HG03139 (cell line): Measurements from ENCODE around the gene LMNTD2.
"Not testable (repeated sequence)": the region's sequence is repeated elsewhere in the genome, so short reads cannot be mapped to it uniquely, and the experiment has no call there.

Experiments used
- ATAC-seq: cut with Tn5 transposase; IDR thresholded peaks from one replicate; pipeline ENCODE4 v1.9.1; 2021; ENCODE audit not compliant: unreplicated experiment

LMNTD2 gene

DNA sequence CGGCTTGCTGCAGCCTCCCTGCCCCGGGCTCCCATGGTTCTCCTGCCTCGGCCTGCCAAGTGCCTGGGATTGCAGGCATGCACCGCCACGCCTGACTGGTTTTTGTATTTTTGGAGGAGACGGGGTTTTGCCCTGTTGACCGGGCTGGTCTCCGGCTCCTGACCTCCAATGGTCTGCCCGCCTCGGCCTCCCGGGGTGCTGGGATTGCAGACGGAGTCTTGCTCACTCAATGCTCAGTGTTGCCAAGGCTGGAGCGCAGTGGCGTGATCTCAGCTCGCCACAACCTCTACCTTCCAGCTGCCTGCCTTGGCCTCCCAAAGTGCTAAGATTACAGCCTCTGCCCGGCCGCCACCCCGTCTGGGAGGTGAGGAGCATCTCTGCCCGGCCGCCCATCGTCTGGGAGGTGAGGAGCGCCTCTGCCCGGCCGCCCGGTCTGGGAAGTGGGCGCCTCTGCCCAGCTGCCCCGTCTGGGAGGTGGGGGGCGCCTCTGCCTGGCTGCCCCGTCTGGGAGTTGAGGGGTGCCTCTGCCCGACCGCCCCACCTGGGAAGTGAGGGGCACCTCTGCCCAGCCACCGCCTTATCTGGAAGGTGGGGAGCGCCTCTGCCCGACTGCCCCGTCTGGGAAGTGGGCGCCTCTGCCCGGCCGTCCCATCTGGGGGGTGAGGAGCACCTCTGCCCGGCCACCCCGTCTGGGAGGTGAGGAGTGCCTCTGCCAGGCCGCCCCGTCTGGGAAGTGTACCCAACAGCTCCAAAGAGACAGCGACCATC, 43.4 kb downstream of the LMNTD2 start:
- ATAC-seq: not testable (repeated sequence)

DNA sequence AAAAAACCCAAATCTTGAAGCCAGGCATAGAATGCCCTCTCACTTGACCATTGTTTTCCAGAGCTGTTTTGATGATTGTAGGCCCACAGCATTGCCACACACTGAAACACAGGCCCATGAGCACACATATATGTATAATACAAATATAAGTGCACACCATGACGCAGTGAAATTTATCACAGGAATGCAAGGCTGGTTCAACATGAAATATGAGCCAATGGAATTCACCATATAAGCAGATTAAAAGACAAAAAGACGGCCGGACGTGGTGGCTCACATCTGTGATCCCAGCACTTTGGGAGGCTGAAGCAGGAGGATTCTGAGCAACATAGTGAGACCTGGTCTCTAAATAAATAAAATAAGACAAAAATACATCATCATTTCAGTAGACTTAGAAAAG, 44.1 kb downstream of the LMNTD2 start:
- no peak for ATAC-seq

DNA sequence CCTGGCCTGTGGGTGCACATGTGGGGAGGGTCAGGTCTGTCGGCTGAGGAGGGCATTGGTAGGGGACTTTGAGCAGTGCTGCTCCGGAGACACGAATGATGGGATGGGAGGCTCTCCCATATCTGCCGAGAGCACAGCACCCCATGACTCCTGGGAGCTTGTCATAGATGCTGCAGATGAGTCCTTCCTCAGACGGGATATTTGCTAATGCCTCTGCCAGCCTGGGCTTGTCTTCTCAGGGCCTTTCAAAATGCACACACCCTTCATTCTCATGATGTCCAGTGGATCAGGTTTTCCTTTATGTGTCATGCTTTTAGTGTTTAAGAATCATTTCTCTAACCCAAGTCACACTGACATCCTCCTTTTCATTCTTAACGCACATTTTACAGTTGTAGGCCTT, 45.4 kb downstream of the LMNTD2 start:
- no peak for ATAC-seq

DNA sequence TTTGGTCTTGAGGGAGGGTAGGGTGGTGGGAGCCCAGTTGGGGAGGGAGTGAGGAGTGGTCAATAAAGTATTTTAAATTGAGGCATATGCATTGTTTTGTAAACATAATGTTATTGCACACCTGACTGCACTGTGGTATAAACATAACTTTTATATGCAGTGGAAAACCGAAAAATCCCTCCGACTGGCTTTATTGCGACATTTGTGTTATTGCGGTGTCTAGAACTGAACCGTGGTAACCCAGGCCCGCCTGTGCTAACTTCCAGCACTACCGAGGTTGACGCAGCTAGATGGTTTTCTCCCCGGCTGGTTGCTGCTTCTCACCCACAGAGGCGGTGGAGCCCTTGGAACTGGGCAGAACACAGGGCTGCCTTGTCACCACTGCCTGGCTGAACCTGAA, 45.9 kb downstream of the LMNTD2 start:
- ATAC-seq: no peak

DNA sequence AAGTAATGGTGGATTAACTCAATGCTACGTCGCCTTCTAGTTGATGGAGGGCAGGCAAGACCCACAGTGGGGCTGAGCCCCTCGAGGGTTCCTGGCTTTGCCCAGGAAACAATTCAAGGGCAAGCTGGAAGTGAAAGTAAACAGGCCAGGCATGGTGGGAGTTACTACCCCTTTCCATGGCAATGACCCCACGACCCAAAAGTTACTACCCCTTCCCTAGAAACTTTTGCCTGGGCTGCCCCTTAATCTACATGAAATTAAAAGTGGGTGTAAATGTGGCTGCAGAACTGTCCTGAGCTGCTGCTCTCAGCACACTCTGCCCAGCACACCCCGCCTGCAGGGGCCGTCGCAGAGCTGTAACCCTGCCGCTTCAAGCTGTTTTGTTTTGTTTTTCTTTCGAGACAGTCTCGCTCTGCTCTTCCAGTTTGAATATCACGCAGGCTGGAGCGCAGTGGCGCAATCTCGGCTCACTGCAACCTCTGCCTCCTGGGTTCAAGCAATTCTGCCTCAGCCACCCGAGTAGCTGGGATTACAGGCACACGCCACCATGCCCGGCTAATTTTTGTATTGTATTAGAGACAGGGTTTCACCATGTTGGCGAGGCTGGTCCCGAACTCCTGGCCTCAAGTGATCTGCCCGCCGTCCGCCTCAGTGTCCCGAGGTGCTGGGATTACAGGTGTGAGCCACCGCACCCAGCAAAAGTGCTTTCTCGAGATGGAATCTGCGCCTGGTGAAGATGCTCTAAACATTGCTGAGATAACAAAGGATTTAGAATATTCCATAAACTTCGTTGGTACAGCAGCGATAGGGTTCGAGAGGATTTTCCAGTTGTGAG, 47.6 kb downstream of the LMNTD2 start:
- no peak for ATAC-seq

DNA sequence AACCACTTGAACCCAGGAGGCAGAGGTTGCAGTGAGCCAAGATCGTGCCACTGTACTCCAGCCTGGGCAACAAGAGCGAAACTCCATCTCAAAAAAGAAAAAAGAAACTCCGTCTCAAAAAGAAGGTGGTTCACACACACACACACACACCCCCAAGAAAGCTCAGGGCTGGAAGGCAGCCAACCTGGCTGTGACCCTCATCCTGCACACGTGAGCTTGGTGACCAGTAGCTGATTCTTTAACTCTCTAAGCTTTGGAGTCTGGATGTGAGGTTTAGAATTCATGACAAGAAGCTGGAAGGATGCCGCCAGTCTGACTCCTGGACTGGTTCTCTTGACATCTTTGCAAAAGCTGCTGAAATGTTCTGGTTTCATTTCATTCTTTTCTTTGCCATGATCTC, 51.6 kb downstream of the LMNTD2 start:
- no peak for ATAC-seq

DNA sequence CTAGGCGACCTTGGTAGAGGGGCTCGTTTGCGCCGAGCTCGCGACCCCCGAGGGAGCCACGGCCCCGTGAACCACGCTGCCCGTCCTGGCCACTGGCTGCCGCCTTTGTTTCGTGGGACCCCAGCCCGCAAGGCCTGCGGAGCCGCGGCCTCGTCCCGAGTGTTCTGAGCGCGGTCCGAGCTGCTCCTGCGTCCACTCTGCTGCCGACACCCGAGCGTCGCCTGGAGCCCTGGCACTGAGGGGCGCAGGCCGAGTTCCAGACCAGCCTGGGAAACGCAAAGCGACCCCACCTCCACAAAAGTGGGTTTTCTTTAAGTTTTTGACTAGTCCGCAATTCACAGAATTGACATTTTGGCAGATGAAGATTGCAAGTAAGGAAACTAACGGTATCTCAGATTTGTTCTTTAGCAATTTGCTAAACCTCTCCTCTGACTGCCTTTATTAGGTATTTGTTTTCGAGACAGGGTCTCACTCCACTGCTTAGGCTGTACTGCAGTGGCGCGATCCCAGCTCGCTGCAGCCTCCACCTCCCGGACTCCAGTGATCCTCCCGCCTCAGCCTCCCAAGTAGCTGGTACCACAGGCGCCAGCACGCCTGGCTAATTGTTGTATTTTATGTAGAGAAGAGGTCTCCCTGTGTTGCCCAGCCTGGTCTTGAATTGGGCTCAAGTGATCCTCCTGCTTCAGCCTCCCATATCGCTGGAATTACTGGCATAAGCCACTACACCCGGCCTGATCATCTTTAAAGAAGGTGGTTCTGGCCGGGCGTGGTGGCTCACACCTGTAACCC, 52.6 kb downstream of the LMNTD2 start:
- ATAC-seq: no peak

DNA sequence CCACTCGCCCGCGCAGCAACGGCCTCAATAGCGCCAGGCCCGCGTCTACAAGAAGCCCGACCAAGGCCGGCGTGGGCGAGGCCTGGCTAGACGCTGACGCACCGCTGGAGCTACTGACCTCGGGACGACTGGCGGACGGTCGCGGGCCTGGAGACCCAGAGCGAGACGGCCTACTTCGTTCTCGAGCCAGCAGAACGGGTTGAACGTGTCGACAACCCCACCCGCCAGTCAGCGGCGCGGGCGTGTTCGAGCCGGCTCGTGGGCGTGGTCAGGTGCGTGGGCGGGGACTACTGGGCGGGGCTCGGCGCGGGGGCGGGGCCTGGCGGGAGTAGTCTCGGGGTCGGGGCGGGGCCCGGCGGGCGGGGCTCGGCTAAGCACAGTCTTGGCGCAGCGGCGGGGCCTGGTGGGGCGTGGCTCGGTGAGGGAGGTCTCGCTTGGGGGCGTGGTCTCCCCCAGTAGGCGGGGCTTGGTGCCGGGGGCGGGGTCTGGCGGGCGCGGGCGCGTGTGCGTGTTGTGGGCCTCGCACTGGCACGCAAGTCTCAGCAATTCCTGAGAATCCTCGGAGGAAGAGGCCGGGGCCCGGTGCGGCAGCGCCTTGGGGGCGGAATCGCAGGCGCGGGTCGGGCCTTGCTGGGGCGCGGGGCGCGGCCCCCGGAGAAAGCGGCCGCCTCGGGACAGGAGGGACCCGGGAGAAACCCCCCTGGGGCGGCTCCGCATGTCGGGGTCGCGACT, 53.4 kb downstream of the LMNTD2 start, which contains the start of gene RNH1:
RNH1 (minus strand) TSS at position 248 of the 732 bp plus-strand sequence. CDS start 5,080 bp downstream, outside the sequence.
- peak; percentile 52 for ATAC-seq

DNA sequence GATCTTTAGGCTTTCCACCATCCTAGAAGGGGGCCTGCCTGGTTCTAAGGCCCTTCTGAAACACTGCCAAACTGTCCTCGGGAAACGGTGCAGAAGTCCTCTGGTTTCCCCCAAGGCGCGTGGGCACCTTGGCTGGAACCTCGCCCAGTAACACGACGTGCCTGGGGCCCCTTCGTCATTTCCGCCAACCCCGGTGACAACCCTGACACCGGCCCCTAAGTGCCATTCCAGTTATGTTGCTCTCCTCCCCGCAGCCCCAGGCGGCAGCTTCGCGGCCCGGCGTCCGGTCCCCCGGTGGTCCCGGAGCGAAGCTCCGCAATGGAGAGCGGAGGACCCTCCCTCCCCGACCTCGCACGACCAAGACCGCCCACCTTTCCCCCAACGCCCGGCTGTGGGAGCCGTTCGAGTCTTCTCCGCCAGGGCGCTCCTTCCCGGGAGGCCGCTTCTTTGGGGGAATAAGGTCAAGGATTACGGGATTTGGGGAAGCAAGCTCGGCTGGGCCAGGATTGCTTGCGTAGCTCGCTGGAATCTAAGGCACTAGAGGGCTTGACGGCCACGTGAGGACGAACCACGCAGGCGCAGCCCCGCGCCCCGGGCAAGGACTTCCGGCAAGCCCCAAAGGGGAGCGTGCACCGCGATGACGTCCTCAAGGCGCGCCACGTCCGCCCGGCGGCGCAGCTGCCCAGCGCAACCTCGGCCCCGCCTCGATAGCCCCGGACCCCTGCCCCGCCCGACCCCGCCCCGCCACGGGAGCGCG, 54.1 kb downstream of the LMNTD2 start:
- peak; percentile 52 for ATAC-seq

DNA sequence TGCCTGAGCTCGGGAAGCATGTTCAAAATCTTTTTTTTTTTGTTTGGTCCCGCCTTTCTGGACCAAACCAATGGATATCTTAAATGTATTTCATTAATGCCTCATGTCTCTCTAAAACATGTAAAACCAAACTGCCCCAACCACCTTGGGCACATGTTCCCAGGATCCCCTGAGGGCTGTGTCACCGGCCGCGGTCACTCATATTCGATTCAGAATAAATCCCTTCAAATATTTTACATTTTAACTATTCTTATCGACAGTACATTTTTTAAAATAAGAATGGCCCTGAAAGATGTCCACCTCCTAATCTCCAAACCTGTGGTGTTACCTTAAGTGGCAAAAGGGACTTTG, 55.6 kb downstream of the LMNTD2 start:
- ATAC-seq: no peak
